Activated naive CD4-positive, alpha-beta T cell treated with anti-CD3 and anti-CD28 coated beads, Interleukin-2, amount 10 ng/mL, durations not matched to agents 7 days and 5 days (primary cell): ENCODE data around the gene DOP1B.

Experiments
- CTCF ChIA-PET: fragments of 350-600 bp; sonication (Branson Sonifier 250); formaldehyde crosslinking; loops from one replicate; lab custom pipeline; 2021; ENCODE audit warnings: antibody characterized with exemption; lab: Charles Lee
- DNase-seq: peaks from one replicate; pipeline ENCODE4 v3.0.0-alpha.2; 2020
- H3K27ac Mint-ChIP-seq: one replicate; pipeline ENCODE4 v1.8.0; 2021; ENCODE audit warnings: mild to moderate bottlenecking, moderate library complexity, mixed read lengths
- H3K27me3 Mint-ChIP-seq: one replicate; pipeline ENCODE4 v1.8.0; 2021; ENCODE audit warnings: mild to moderate bottlenecking, mixed read lengths
- H3K36me3 Mint-ChIP-seq: one replicate; pipeline ENCODE4 v1.8.0; 2021; ENCODE audit warnings: mixed read lengths
- H3K4me1 Mint-ChIP-seq: one replicate; pipeline ENCODE4 v1.8.0; 2021; ENCODE audit warnings: mixed read lengths
- H3K4me3 Mint-ChIP-seq: one replicate; pipeline ENCODE4 v1.8.0; 2021; ENCODE audit warnings: mild to moderate bottlenecking, moderate library complexity, mixed read lengths
- H3K9me3 Mint-ChIP-seq: one replicate; pipeline ENCODE4 v1.8.0; 2021; ENCODE audit warnings: mixed read lengths

Gene DOP1B, protein sequence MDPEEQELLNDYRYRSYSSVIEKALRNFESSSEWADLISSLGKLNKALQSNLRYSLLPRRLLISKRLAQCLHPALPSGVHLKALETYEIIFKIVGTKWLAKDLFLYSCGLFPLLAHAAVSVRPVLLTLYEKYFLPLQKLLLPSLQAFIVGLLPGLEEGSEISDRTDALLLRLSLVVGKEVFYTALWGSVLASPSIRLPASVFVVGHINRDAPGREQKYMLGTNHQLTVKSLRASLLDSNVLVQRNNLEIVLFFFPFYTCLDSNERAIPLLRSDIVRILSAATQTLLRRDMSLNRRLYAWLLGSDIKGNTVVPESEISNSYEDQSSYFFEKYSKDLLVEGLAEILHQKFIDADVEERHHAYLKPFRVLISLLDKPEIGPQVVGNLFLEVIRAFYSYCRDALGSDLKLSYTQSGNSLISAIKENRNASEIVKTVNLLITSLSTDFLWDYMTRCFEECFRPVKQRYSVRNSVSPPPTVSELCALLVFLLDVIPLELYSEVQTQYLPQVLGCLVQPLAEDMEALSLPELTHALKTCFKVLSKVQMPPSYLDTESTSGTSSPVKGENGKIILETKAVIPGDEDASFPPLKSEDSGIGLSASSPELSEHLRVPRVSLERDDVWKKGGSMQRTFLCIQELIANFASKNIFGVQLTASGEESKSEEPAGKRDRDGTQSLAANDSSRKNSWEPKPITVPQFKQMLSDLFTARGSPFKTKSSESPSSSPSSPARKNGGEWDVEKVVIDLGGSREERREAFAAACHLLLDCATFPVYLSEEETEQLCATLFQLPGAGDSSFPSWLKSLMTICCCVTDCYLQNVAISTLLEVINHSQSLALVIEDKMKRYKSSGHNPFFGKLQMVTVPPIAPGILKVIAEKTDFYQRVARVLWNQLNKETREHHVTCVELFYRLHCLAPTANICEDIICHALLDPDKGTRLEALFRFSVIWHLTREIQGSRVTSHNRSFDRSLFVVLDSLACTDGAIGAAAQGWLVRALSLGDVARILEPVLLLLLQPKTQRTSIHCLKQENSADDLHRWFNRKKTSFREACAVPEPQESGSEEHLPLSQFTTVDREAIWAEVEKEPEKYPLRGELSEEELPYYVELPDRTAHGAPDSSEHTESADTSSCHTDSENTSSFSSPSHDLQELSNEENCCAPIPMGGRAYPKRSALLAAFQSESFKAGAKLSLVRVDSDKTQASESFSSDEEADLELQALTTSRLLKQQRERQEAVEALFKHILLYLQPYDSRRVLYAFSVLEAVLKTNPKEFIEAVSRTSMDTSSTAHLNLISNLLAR (N-terminal part only)

DNA sequence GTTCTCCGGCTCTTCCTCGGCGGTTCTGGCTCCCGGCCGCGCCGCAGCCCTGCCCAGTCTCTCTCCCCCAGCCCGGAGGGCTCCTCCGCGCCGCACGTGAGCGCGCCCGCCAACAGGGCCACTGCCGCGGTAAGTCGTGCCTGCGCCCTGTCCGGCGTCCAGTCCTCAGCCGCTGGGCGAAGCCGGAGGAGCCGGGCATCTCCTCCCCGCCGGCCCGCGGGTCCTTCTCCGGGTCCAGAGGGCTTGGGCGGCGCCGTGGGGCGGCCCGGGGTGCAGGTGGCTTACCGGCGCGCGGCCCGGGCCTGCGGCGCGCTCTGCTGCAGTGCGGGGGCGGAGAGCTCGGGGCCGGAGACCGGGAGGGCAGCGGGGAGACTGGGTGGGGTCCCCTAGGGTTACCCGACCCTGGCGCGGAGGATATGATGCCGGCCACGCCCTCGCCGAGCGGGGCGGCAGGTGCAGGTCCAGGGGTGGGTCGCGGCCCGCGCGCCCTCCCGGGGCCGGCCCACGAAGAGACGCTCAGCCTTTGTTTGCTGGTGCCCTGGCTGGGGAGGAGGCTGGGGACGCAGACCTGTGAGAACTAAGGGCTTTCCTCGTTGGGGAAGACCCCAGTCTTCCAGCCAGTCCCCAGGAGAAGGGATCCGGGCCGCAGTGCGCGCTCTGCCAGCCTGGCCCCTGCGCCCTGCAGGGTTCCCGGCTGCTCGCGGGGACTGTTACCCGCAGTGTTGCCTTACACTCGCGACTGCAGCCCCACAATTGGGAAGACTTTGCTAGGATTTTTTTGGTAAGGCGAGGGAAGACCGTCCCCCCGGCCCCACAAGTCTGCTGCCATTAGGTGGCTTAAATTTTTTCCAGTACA lies at the start of gene DOP1B:
Gene DOP1B (plus strand): TSS at position 10 of the 856 bp plus-strand sequence. CDS start 7,910 bp downstream, outside the sequence.
- peaks cover 20% of the 10 kb centered on the region for H3K36me3 Mint-ChIP-seq
- peak within 1 kb of the TSS; percentile 78 for H3K4me3 Mint-ChIP-seq
- no peaks in the 10 kb centered on the region for H3K9me3 Mint-ChIP-seq
- peaks cover 11% of the 10 kb centered on the region for H3K27me3 Mint-ChIP-seq
- peaks cover 42% of the 10 kb centered on the region for H3K4me1 Mint-ChIP-seq
- peak within 1 kb of the TSS; percentile 76 for H3K27ac Mint-ChIP-seq
- CTCF ChIA-PET, result no interaction called here
- peak; percentile 69 for DNase-seq

DNA sequence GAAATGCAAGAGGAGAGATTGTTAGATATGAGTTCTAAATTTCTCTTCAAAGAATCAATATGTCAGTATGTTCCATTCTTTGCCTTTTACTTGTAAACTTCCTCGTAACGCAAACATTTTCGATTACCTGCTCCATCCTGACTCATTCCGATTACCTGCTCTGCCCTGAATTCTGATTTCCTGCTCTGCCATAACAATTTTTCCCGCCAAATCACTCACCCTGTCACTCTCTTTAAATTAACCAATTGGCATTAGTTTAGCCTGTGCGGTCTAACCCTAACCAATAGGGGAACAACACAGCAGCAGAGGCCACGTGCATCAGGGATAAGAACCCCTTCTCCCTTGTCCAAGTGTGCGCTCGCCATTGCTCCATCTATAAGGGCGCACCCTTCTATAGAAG lies 46.8 kb upstream of the DOP1B start:
- H3K27me3 Mint-ChIP-seq, result peaks cover 42% of the 10 kb centered on the region
- H3K4me1 Mint-ChIP-seq, result peaks cover 27% of the 10 kb centered on the region
- H3K4me3 Mint-ChIP-seq, result no peak overlapping the region
- CTCF ChIA-PET, result interaction anchor here (1.8 kb wide), 1 partner anchor 81 kb away, joined by 6 read pairs; no protein-coding TSS in a partner anchor
- H3K36me3 Mint-ChIP-seq, result no peaks in the 10 kb centered on the region
- DNase-seq, result no peak
- H3K27ac Mint-ChIP-seq, result no peak overlapping the region
- H3K9me3 Mint-ChIP-seq, result no peaks in the 10 kb centered on the region

DNA sequence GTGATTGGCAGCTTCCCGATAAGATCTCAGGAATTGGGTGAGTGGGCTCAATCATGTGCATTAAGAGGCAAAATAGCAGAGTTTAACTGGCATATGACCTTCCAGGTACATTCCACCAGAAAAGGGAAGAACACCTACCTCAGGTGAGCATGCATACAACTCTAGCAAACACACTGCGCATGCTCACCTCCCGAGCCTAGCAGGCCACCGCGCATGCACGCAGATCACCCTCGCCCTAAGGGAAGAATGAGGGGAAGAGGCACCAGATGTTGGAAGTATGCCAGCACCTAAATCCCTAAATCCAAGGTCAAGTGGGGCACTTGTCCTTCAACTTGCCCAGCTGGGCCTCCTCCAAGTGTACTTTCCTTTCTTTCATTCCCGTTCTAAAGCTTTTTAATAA lies 45.4 kb upstream of the DOP1B start:
- no peaks in the 10 kb centered on the region for H3K36me3 Mint-ChIP-seq
- no peak overlapping the region for H3K27ac Mint-ChIP-seq
- peaks cover 36% of the 10 kb centered on the region for H3K4me1 Mint-ChIP-seq
- no peak overlapping the region for H3K4me3 Mint-ChIP-seq
- no peaks in the 10 kb centered on the region for H3K9me3 Mint-ChIP-seq
- DNase-seq, result no peak
- CTCF ChIA-PET, result interaction anchor here (1.8 kb wide), 1 partner anchor 82 kb away, joined by 6 read pairs; no protein-coding TSS in a partner anchor
- peaks cover 33% of the 10 kb centered on the region for H3K27me3 Mint-ChIP-seq

DNA sequence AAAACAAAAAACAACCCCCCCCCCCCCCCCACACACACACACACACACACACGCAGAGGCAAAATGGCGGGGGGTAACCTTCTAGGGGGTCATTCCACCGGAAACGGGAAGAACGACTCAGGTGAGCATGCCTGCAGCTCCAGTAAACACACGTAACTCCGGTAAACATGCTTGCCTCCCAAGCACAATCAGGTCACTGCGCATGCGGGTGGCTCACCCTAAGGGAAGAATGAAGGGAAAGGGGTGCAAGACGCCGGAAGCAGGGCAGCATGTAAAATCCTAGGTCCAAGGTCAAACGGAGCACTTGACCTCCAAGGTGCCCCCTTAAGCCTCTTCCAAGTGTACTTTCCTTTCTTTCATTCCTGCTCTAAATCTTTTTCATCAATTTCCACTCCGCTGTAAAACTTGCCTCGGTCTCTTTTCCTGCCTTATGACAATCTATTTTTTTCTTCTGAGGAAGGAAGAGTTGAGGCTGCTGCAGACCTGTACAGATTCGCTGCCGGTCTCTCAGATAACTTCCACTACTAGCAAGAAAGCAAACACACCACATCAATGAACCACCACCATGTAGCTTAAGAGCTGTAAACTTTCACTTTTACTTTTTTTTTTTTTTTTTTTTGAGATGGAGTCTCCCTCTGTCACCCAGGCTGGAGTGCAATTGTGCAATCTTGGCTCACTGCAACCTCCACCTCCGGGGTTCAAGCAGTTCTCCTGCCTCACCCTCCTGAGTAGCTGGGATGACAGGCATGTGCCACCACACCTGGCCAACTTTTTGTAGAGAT lies 42.8 kb upstream of the DOP1B start:
- no peaks in the 10 kb centered on the region for H3K9me3 Mint-ChIP-seq
- CTCF ChIA-PET, result interaction anchor here (0.7 to 2.1 kb wide), 9 partner anchors 10 to 166 kb away, joined by 3 to 8 read pairs (median 5); partner anchors contain the start of gene SETD4
- peaks cover 16% of the 10 kb centered on the region for H3K27me3 Mint-ChIP-seq
- H3K4me1 Mint-ChIP-seq, result peaks cover 36% of the 10 kb centered on the region
- H3K36me3 Mint-ChIP-seq, result no peaks in the 10 kb centered on the region
- DNase-seq, result peak; percentile 58
- peak overlapping the region; percentile 64 for H3K4me3 Mint-ChIP-seq
- H3K27ac Mint-ChIP-seq, result peak overlapping the region; percentile 90

DNA sequence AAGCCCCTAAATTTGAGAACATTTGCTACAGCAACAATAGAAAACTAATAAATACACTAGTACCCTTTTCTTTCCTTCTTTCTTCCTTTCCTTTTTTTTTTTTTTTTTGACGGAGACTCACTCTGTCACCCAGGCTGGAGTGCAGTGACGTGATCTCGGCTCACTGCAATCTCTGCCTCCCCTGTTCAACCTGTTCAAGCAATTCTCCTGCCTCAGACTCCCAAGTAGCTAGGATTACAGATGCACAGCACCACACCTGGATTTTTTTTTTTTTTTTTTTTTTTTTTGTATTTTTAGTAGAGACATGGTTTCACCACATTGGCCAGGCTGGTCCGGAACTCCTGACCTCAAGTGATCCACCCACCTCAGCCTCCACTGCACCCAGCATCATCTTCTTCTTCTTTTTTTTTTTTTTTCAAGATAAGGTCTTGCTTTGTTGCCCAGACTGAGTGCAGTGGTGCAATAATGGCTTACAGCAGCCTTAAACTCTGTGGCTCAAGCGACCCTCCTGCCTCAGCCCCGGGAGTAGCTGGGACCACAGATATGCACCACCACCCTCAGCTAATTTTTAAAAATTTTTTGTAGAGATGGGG lies 41.4 kb upstream of the DOP1B start:
- H3K27me3 Mint-ChIP-seq, result peaks cover 15% of the 10 kb centered on the region
- H3K36me3 Mint-ChIP-seq, result no peaks in the 10 kb centered on the region
- H3K4me3 Mint-ChIP-seq, result no peak overlapping the region
- H3K4me1 Mint-ChIP-seq, result peaks cover 36% of the 10 kb centered on the region
- DNase-seq, result no peak
- H3K9me3 Mint-ChIP-seq, result no peaks in the 10 kb centered on the region
- CTCF ChIA-PET, result interaction anchor here (1.2 to 1.7 kb wide), 2 partner anchors 10 to 12 kb away, joined by 4 to 6 read pairs; no protein-coding TSS in a partner anchor
- H3K27ac Mint-ChIP-seq, result peak overlapping the region; percentile 19

DNA sequence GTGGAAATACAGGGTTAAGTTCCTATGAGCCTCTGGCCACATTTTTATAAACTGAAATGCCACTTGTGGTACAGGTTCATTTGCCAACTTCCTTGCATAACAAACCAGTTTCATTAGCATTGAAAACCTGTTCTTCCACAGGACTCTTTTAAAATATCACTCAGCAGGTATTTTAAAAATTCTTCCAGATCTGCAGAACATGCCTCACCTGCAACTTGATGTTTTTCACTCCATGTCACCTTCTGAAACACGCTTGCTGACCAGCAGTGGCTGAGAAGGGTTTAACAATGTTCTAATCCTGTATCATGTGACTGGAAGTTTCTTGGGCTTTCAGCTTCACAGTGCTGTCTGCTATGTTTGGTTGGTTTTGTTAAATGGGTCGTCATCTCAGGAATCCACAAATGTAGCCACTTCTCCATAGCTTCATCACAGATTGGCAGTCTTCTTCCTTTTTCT lies 39.3 kb upstream of the DOP1B start:
- DNase-seq, result no peak
- Mint-ChIP-seq H3K36me3 (no peaks in the 10 kb centered on the region), H3K27me3 (peaks cover 18% of the 10 kb centered on the region), H3K4me1 (peaks cover 35% of the 10 kb centered on the region), H3K9me3 (no peaks in the 10 kb centered on the region), H3K4me3 (no peak overlapping the region), H3K27ac (no peak overlapping the region)
- CTCF ChIA-PET, result interaction anchor here (1.3 kb wide), 1 partner anchor 8 kb away, joined by 3 read pairs; no protein-coding TSS in a partner anchor

DNA sequence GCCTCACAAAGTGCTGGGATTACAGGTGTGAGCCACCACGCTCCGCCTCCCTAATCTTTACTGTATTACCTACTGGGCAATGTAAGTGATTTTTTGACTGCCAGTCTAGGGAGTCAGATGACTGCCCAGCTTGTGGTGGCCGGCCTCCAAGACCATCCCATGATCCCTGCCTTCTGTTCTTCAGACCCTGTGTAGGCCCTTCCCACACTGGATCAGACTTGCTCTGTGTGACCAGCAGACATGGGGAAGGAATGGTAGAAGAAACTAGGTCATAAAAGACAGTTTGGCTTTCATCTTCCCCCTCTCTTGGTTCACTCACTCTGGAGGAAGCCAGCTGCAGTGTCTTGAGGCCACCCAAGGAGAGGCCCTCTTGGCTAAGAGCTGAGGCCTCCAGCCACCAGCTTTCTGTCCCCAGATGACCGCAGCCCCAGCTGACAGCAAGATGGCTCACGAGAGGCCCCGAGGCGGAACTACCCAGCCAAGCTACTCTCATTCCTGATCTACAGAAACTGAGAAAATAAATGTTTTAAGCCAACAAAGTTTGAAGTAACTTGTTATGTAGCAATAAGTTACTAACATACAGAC lies 36.2 kb upstream of the DOP1B start:
- DNase-seq, result no peak
- H3K27me3 Mint-ChIP-seq, result peaks cover 10% of the 10 kb centered on the region
- no peak overlapping the region for H3K27ac Mint-ChIP-seq
- no peak overlapping the region for H3K4me3 Mint-ChIP-seq
- no peaks in the 10 kb centered on the region for H3K9me3 Mint-ChIP-seq
- H3K4me1 Mint-ChIP-seq, result peaks cover 6% of the 10 kb centered on the region
- CTCF ChIA-PET, result no interaction called here
- H3K36me3 Mint-ChIP-seq, result no peaks in the 10 kb centered on the region

DNA sequence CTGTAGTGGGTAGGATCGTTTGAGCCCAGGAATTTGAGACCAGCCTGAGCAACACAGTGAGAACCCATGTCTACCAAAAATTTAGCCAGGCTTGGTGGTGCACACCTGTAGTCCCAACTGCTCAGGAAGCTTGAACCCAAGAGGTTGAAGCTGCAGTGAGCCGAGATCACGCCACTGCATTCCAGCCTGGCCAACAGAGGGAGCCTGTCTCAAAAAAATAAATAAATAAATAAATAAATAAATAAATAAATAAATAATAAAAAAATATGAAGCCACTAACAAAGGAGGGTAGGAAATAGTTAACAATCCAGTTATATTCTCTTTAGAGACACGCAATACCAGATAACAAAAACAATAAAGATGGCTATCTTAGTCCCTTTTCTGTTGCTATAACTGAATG lies 33.6 kb upstream of the DOP1B start:
- no peak overlapping the region for H3K27ac Mint-ChIP-seq
- no peaks in the 10 kb centered on the region for H3K9me3 Mint-ChIP-seq
- H3K4me1 Mint-ChIP-seq, result peaks cover 13% of the 10 kb centered on the region
- H3K4me3 Mint-ChIP-seq, result no peak overlapping the region
- no peaks in the 10 kb centered on the region for H3K36me3 Mint-ChIP-seq
- CTCF ChIA-PET, result interaction anchor here (0.7 to 1.0 kb wide), 2 partner anchors 87 to 1413 kb away, joined by 3 to 4 read pairs; no protein-coding TSS in a partner anchor
- no peak for DNase-seq
- H3K27me3 Mint-ChIP-seq, result peaks cover 23% of the 10 kb centered on the region

DNA sequence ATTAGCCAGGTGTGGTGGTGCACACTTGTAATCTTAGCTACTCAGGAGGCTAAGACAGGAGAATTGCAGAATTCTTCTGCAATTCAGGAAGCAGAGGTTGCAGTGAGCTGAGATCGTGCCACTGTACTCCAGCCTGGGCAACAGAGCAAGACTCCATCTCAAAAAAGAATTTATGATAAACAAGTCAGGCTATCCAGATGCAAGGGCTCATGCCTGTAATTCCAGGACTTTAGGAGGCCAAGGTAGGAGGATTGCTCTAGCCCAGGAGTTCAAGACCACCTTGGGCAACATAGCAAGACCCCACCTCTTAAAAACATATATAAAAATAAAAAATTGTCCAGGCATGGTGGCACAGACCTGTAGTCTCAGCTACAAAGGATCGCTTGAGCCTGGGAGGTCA lies 32.2 kb upstream of the DOP1B start:
- peaks cover 19% of the 10 kb centered on the region for H3K4me1 Mint-ChIP-seq
- H3K27me3 Mint-ChIP-seq, result peaks cover 34% of the 10 kb centered on the region
- DNase-seq, result no peak
- no peak overlapping the region for H3K27ac Mint-ChIP-seq
- H3K36me3 Mint-ChIP-seq, result peaks cover 2% of the 10 kb centered on the region
- CTCF ChIA-PET, result interaction anchor here (1.3 kb wide), 1 partner anchor 10 kb away, joined by 5 read pairs; no protein-coding TSS in a partner anchor
- no peak overlapping the region for H3K4me3 Mint-ChIP-seq
- H3K9me3 Mint-ChIP-seq, result no peaks in the 10 kb centered on the region

DNA sequence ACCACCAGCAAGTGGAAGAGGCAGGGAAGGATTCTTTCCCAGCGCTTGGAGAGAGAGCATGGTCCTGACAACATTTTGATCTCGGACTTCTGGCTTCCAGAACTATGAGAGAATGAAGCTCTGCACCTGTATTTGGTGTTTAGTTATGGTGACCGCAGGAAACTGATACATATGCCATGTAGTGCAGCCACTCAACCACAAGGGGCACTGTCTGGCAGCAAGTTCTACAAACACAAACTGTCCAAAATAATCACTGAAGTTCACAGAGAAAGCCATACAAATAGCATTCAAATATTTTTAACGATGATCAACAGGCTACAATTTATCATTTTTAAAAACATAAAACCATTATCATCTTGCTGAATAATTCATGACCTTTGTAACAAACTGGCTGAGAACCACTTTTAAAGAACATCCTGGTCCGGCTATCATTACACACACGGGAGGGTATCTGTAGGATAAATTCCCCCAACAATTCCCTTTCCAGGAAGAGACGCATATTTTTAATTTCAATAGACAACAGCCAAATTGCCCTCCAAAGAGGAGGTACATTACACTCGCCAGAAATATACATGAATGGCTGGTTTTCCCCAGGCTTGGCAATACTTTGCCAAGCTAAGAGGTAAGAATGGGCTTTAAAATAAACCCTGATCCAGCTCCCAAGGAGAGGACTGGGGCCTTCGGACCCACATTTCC lies 31.0 kb upstream of the DOP1B start:
- DNase-seq, result peak; percentile 72
- H3K36me3 Mint-ChIP-seq, result peaks cover 6% of the 10 kb centered on the region
- CTCF ChIA-PET, result interaction anchor here (0.7 to 2.1 kb wide), 7 partner anchors 9 to 94 kb away, joined by 3 to 6 read pairs (median 4); no protein-coding TSS in a partner anchor
- peak overlapping the region; percentile 8 for H3K27ac Mint-ChIP-seq
- peaks cover 27% of the 10 kb centered on the region for H3K4me1 Mint-ChIP-seq
- H3K27me3 Mint-ChIP-seq, result peaks cover 31% of the 10 kb centered on the region
- H3K4me3 Mint-ChIP-seq, result no peak overlapping the region
- H3K9me3 Mint-ChIP-seq, result no peaks in the 10 kb centered on the region

DNA sequence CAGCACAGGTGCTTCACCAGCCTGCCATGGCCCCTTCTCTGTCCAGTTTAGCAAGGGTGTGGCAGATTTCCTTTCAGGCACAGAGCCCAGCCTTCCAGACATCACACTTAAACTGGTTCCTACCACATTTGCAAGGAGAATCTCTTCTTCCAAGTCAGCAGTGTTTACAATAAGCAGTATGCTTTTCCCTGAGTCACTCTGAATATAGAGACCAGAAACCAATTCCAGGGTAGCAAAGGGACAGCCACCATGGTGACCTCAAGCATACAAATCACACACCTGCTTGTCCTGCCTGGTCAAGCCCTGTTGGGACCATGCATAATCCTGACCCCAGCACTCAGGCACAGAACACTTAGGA lies 30.4 kb upstream of the DOP1B start:
- DNase-seq, result no peak
- Mint-ChIP-seq H3K27me3 (peaks cover 31% of the 10 kb centered on the region), H3K36me3 (peaks cover 8% of the 10 kb centered on the region), H3K4me1 (peaks cover 31% of the 10 kb centered on the region), H3K27ac (no peak overlapping the region), H3K4me3 (no peak overlapping the region), H3K9me3 (no peaks in the 10 kb centered on the region)
- CTCF ChIA-PET, result interaction anchor here (0.9 to 2.1 kb wide), 5 partner anchors 11 to 93 kb away, joined by 3 to 6 read pairs (median 5); no protein-coding TSS in a partner anchor
